ENCODE data around the gene PRUNE2.

- TF ChIP-seq CTCF (IDR thresholded peaks at IDR 0.05) (no peak), POLR2AphosphoS5 (IDR thresholded peaks at IDR 0.05) (no peak)
Observed at GRCh38 chr9:76772686-76773445, 133.0 kb downstream of the PRUNE2 start.

All from prostate gland (tissue), 2 donors.